Mesendoderm (in vitro differentiated cells): Measurements from ENCODE around the gene RABGAP1.

ENCODE experiments used
- DNase-seq: peaks from one replicate; pipeline ENCODE4 v3.0.0; 2013
- H2AK5ac ChIP-seq: 2 replicates; pipeline ENCODE4 v1.6.1; 2013; ENCODE audit warnings: low read length, inconsistent platforms
- H2BK120ac ChIP-seq: 2 replicates; pipeline ENCODE4 v1.6.1; 2013; ENCODE audit warnings: low read depth, mild to moderate bottlenecking, low read length, moderate library complexity, mixed read lengths
- H2BK15ac ChIP-seq: replicated peaks from 2 replicates; pipeline ENCODE4 v1.6.1; 2013; ENCODE audit warnings: low read depth, mild to moderate bottlenecking, moderate library complexity
- H2BK5ac ChIP-seq: 2 replicates; pipeline ENCODE4 v1.6.1; 2013; ENCODE audit warnings: low read length, inconsistent platforms
- H3K18ac ChIP-seq: 2 replicates; pipeline ENCODE4 v1.6.1; 2013; ENCODE audit warnings: mild to moderate bottlenecking, low read length, mixed read lengths
- H3K23ac ChIP-seq: one replicate; pipeline ENCODE4 v1.6.1; 2013; ENCODE audit warnings: low read length
- H3K27ac ChIP-seq: 2 replicates; pipeline ENCODE4 v1.5.1; 2013; ENCODE audit warnings: low read depth, mild to moderate bottlenecking, inconsistent platforms, low read length, moderate library complexity
- H3K27me3 ChIP-seq: 2 replicates; pipeline ENCODE4 v1.6.1; 2013; ENCODE audit warnings: low read length, control low read depth, mild to moderate bottlenecking, inconsistent platforms; ENCODE audit not compliant: insufficient read depth, poor library complexity
- H3K36me3 ChIP-seq: 2 replicates; pipeline ENCODE4 v1.6.1; 2013; ENCODE audit warnings: low read length, inconsistent platforms; ENCODE audit not compliant: control insufficient read depth, insufficient read depth
- H3K4ac ChIP-seq: one replicate; pipeline ENCODE4 v1.6.1; 2013; ENCODE audit warnings: low read depth, mild to moderate bottlenecking, low read length, moderate library complexity
- H3K4me1 ChIP-seq: 2 replicates; pipeline ENCODE4 v1.6.1; 2013; ENCODE audit warnings: low read depth, low read length, inconsistent platforms; ENCODE audit not compliant: control insufficient read depth
- H3K4me2 ChIP-seq: 2 replicates; pipeline ENCODE4 v1.6.1; 2013; ENCODE audit warnings: low read length
- H3K4me3 ChIP-seq: 2 replicates; pipeline ENCODE4 v1.5.1; 2013; ENCODE audit warnings: mild to moderate bottlenecking, low read length
- H3K56ac ChIP-seq: one replicate; pipeline ENCODE4 v1.6.1; 2013; ENCODE audit warnings: low read length
- H3K79me1 ChIP-seq: 2 replicates; pipeline ENCODE4 v1.6.1; 2013; ENCODE audit warnings: low read length, inconsistent platforms
- H3K79me2 ChIP-seq: 2 replicates; pipeline ENCODE4 v1.6.1; 2013; ENCODE audit warnings: mild to moderate bottlenecking, low read length; ENCODE audit not compliant: control insufficient read depth, insufficient read depth
- H3K9ac ChIP-seq: 2 replicates; pipeline ENCODE4 v1.6.1; 2013; ENCODE audit warnings: low read length, inconsistent platforms
- H4K5ac ChIP-seq: one replicate; pipeline ENCODE4 v1.6.1; 2013; ENCODE audit warnings: low read length
- H4K8ac ChIP-seq: one replicate; pipeline ENCODE4 v1.6.1; 2013; ENCODE audit warnings: low read depth, mild to moderate bottlenecking, control low read depth, low read length, moderate library complexity
- WGBS: extraction: QIAGEN DNeasy Blood & Tissue Kit; methylation state at CpG from one replicate; pipeline ENCODE4 v1.1.7; 2013; ENCODE audit warnings: low lambda C conversion rate, missing lambda C conversion rate; ENCODE audit not compliant: insufficient coverage; ENCODE audit errors: extremely low coverage; 5-methylcytosine and 5-hydroxymethylcytosine counted together

Gene RABGAP1

DNA sequence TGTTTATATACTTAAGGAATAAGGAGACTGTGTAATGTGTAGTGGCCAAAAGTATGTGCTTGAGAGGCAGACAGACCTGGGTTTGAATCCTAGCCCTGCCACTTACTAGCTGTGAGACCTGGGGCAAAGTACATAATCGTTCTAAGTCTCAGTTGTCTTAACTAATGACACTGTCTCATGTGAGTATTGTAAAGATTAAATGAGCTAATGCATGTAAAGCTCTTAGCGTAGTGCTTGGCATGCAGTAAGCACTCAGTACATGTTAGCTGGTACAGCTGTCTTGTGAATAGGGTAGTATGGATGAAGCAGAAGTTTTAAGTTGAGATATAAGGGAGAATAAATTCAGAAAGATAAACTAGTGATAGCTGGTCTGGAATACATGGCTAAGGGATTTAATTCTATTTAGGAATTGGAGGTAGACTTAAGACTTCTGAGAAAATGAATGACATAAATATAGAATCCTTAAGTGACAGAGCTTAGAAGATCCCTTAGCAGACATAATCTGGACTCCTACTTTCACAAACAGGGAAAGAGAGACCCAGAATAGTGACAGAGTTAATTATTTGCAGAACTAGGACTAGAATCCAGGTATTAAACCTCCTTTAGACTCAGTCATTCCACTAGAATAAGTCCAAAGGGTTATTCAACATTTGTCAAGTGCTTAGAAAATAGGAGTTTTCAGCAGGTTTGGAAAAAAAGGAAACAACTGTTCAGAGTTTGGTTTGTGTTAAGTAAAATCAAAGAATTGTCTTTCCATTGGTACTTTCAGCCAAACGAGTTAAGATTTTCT lies 105.8 kb downstream of the RABGAP1 start:
- no peak overlapping the region for H4K5ac ChIP-seq
- no peak overlapping the region for H4K8ac ChIP-seq
- H3K27me3 ChIP-seq = no peaks in the 10 kb centered on the region
- no peak overlapping the region for H3K4me3 ChIP-seq
- no peak overlapping the region for H2BK15ac ChIP-seq
- H3K27ac ChIP-seq = no peak overlapping the region
- H3K56ac ChIP-seq = no peak overlapping the region
- no peaks in the 10 kb centered on the region for H3K36me3 ChIP-seq
- H3K4me2 ChIP-seq = no peak overlapping the region
- no peaks in the 10 kb centered on the region for H3K79me2 ChIP-seq
- H2BK5ac ChIP-seq = no peak overlapping the region
- H3K4me1 ChIP-seq = no peaks in the 10 kb centered on the region
- H3K79me1 ChIP-seq = no peaks in the 10 kb centered on the region
- H3K4ac ChIP-seq = no peak overlapping the region
- H2AK5ac ChIP-seq = no peak overlapping the region
- H3K23ac ChIP-seq = no peak overlapping the region
- no peak overlapping the region for H3K18ac ChIP-seq
- H3K9ac ChIP-seq = no peak overlapping the region
- no CpG with 5 or more reads among the region's 3 CpGs for WGBS
- no peak for DNase-seq
- H2BK120ac ChIP-seq = no peak overlapping the region

DNA sequence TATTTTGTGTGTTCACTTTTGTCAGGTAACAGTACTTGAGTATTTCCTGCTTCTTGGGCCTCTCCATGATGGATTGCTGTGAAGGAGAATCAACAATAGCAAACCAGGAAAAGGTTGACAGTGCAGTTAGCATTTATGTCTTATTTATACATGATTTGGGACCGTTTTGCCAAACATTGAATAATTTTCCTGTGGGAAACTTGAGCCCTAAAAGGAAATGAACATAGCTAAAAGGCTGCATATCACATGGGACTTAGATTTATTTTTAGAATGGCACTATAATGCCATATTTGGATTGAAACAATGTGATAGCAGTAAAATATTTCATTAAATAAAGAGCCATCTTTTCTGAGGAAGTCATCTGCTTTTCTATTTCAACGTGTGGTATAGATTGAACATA lies 107.9 kb downstream of the RABGAP1 start:
- H3K4me3 ChIP-seq = no peak overlapping the region
- no peak overlapping the region for H2AK5ac ChIP-seq
- no CpG with 5 or more reads among the region's 2 CpGs for WGBS
- H3K4ac ChIP-seq = no peak overlapping the region
- H3K56ac ChIP-seq = no peak overlapping the region
- H3K27me3 ChIP-seq = no peaks in the 10 kb centered on the region
- no peaks in the 10 kb centered on the region for H3K4me1 ChIP-seq
- no peaks in the 10 kb centered on the region for H3K79me1 ChIP-seq
- H2BK120ac ChIP-seq = no peak overlapping the region
- H3K4me2 ChIP-seq = no peak overlapping the region
- H3K79me2 ChIP-seq = no peaks in the 10 kb centered on the region
- H2BK5ac ChIP-seq = no peak overlapping the region
- no peak overlapping the region for H3K23ac ChIP-seq
- no peak overlapping the region for H3K18ac ChIP-seq
- no peak overlapping the region for H2BK15ac ChIP-seq
- no peaks in the 10 kb centered on the region for H3K36me3 ChIP-seq
- no peak overlapping the region for H3K9ac ChIP-seq
- no peak overlapping the region for H4K8ac ChIP-seq
- DNase-seq = no peak
- no peak overlapping the region for H3K27ac ChIP-seq
- no peak overlapping the region for H4K5ac ChIP-seq

DNA sequence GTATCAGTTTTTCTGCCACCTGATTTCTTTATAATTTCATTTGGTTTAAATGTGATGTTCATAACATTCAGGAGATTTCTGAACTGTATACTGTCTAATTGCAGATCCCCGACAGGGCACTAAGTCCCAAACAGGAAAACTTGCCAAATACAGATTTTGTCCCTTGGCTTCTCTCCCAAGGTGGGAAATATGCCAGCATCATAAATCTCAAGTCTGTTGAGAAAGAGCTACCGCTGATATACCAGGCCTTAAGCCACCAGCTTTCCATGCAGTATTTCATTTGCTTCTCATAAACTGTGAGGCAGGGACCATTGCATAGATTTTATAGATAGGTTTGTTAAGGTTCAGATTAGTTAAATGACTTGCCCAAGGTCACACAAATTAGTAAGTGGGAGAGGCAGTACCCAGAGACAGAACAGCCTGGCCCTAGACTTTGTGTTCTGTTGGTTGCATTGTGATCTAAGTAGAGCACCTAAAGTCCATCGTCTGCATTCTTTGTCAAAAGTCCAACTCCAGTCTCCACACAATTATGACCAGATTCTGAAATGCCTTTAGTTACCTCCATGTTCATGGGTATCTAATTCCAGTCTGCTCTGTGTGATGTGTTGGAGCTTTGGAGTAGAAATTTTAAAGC lies 108.9 kb downstream of the RABGAP1 start:
- Histone ChIP-seq H3K18ac (no peak overlapping the region), H2AK5ac (no peak overlapping the region), H3K27me3 (no peaks in the 10 kb centered on the region), H3K36me3 (no peaks in the 10 kb centered on the region), H3K27ac (no peak overlapping the region), H3K4me1 (no peaks in the 10 kb centered on the region), H2BK120ac (no peak overlapping the region), H3K4me3 (no peak overlapping the region), H3K56ac (no peak overlapping the region), H3K23ac (no peak overlapping the region), H3K79me1 (no peaks in the 10 kb centered on the region), H2BK5ac (no peak overlapping the region), H3K9ac (no peak overlapping the region), H4K8ac (no peak overlapping the region), H3K79me2 (no peaks in the 10 kb centered on the region), H4K5ac (no peak overlapping the region), H2BK15ac (no peak overlapping the region), H3K4me2 (no peak overlapping the region), H3K4ac (no peak overlapping the region)
- no peak for DNase-seq
- WGBS = no CpG with 5 or more reads among the region's 3 CpGs

DNA sequence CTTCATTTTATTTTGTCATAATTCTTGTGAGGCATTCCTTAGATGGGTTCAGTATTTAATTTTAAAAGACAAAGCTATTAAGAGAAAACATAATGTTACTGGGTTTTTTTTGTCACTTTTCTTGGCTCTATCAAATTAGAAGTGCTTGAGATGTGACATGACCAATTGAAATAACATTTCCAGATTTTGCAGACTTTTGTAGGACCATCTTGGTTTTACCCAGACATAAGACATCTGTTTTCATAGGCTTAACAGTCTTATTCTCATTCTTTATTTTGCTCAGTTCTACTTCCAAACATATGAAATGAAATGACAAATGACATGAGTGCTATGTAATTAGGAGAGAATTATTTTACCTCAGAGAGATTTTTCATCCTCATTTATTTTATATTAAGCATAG lies 112.2 kb downstream of the RABGAP1 start:
- H3K23ac ChIP-seq = no peak overlapping the region
- no peak overlapping the region for H3K18ac ChIP-seq
- H3K4ac ChIP-seq = no peak overlapping the region
- H2BK15ac ChIP-seq = no peak overlapping the region
- H4K8ac ChIP-seq = no peak overlapping the region
- no peak overlapping the region for H3K4me2 ChIP-seq
- H3K27ac ChIP-seq = no peak overlapping the region
- H2BK5ac ChIP-seq = no peak overlapping the region
- H3K79me1 ChIP-seq = no peaks in the 10 kb centered on the region
- no peak for DNase-seq
- no peak overlapping the region for H3K9ac ChIP-seq
- no peak overlapping the region for H3K56ac ChIP-seq
- H4K5ac ChIP-seq = no peak overlapping the region
- H3K4me1 ChIP-seq = no peaks in the 10 kb centered on the region
- no peak overlapping the region for H2BK120ac ChIP-seq
- no peaks in the 10 kb centered on the region for H3K27me3 ChIP-seq
- no peak overlapping the region for H3K4me3 ChIP-seq
- H2AK5ac ChIP-seq = no peak overlapping the region
- H3K79me2 ChIP-seq = no peaks in the 10 kb centered on the region
- H3K36me3 ChIP-seq = no peaks in the 10 kb centered on the region

DNA sequence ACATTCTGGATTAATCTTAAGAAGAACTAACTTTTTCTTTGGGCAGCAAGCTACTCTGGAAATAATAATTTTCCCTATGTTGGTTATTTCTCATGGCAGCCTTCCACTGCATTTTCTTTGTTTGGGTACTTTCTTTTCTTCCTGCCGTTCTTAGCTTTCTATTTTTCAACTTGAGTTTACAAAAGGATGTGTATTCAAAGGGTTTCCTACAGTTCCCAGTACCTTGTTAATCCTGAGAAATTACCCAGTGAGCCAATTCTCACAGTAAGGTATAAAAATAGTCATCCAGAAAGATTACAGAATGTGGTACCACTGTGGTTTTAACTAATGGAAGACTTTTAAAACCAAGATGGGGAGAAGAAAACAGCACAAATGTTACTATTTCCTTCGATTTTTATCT lies 112.9 kb downstream of the RABGAP1 start:
- no peaks in the 10 kb centered on the region for H3K36me3 ChIP-seq
- H3K18ac ChIP-seq = no peak overlapping the region
- no peaks in the 10 kb centered on the region for H3K79me1 ChIP-seq
- H2BK120ac ChIP-seq = no peak overlapping the region
- H2BK5ac ChIP-seq = no peak overlapping the region
- no peak overlapping the region for H2AK5ac ChIP-seq
- H3K4me1 ChIP-seq = no peaks in the 10 kb centered on the region
- H3K79me2 ChIP-seq = no peaks in the 10 kb centered on the region
- H3K4ac ChIP-seq = no peak overlapping the region
- no peak for DNase-seq
- no peak overlapping the region for H4K5ac ChIP-seq
- no peaks in the 10 kb centered on the region for H3K27me3 ChIP-seq
- no peak overlapping the region for H3K23ac ChIP-seq
- no peak overlapping the region for H3K56ac ChIP-seq
- WGBS = no CpG with 5 or more reads among the region's 2 CpGs
- H3K4me2 ChIP-seq = no peak overlapping the region
- H3K27ac ChIP-seq = no peak overlapping the region
- H3K9ac ChIP-seq = no peak overlapping the region
- H3K4me3 ChIP-seq = no peak overlapping the region
- no peak overlapping the region for H4K8ac ChIP-seq
- no peak overlapping the region for H2BK15ac ChIP-seq

DNA sequence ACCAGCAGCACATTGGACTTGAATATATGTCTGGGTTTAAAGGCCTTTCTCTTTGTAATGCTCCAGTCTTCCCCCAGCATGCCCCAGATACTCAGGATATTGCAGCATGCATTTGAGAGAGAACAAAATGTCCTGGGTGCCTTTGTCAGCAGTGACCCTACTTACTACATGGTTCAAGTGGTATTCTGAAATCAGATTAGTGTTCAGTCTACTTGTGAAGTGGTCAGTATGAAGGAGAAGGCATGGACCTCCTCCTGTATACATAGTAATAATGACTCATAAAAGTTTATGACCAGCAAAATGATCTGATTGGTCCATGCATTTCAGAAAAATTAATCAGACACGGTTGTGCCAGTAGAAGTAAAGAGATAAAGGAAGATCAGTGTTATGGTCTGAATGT lies 118.0 kb downstream of the RABGAP1 start:
- Histone ChIP-seq H2AK5ac (no peak overlapping the region), H3K9ac (no peak overlapping the region), H3K23ac (no peak overlapping the region), H3K4me1 (no peaks in the 10 kb centered on the region), H3K4me3 (no peak overlapping the region), H2BK15ac (no peak overlapping the region), H2BK120ac (no peak overlapping the region), H3K27me3 (no peaks in the 10 kb centered on the region), H4K8ac (no peak overlapping the region), H3K79me1 (no peaks in the 10 kb centered on the region), H3K4me2 (no peak overlapping the region), H2BK5ac (no peak overlapping the region), H4K5ac (no peak overlapping the region), H3K36me3 (no peaks in the 10 kb centered on the region), H3K18ac (no peak overlapping the region), H3K79me2 (no peaks in the 10 kb centered on the region), H3K4ac (no peak overlapping the region), H3K56ac (no peak overlapping the region), H3K27ac (no peak overlapping the region)
- no peak for DNase-seq
- WGBS = no CpG with 5 or more reads among the region's 1 CpG
